ENCODE results near the gene CKM.
"Not testable (repeated sequence)": the region's sequence is repeated elsewhere in the genome, so short reads cannot be mapped to it uniquely, and the experiment has no call there.

Gene CKM

DNA sequence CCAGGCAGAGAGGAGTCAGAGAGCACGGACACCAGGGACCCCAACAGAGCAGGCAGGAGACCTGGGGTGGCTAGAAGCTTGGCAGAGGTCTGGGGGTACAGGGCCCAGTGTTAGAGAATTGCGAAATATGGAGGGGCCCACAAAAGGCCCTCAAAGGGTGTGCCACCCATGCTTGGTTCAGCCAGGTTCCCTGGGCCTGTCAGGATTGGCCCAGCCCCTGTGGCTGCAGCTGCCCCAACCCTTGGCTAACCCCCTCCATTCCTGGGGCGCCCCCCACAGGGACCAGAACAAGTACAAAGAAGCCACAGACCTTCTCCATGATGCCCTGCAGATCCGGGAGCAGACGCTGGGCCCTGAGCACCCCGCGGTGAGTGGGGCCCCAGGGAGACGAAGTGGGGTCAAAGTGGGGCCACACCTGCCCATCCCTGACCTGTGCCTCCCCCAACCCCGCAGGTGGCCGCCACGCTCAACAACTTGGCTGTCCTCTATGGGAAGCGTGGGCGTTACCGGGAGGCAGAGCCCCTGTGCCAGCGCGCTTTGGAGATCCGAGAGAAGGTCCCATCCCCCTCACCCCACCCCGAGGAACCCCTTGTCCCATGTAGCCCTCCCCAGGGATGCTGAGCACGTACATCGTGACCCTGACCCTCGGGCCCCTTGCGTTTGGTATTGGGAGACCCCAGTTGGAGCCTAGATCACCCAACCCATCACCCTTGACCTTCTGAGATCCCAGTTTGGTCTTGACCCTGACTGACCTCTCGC, 25.9 kb upstream of the CKM start:
- no peak for DNase-seq

DNA sequence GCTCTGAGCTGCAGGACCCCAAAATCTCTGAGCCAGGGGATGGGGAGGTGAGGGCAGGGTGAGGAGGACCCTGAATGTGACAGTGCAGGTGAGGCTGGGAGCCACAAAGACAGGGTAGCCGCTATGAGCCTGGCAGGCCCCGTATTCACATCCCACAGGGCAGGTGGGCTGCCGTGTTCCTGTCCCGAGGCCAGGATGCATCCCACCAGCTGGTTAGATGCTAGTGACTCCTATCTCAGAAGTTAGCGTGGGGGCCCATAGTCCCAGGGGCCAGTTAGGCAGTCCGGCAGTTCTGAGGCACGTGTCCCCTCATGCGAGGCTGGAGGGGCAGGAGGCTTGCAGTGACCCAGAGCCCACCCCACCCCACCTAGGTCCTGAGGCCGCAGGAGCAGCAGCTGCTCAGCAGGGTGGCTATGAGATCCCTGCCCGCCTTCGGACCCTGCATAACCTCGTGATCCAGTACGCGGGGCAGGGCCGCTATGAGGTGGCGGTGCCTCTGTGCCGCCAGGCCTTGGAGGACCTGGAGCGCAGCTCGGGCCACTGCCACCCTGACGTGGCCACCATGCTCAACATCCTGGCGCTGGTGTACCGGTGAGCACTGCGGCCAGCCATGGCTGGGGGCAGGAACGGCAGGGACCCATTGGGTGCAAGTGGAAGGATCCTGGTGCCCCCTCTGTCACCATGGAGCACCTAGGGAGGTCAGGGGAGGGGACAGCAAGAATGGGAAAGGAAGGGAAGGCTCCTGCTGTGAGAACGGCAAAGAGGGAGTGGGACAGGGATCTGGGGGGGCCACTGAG, 25.1 kb upstream of the CKM start:
- no peak for DNase-seq

DNA sequence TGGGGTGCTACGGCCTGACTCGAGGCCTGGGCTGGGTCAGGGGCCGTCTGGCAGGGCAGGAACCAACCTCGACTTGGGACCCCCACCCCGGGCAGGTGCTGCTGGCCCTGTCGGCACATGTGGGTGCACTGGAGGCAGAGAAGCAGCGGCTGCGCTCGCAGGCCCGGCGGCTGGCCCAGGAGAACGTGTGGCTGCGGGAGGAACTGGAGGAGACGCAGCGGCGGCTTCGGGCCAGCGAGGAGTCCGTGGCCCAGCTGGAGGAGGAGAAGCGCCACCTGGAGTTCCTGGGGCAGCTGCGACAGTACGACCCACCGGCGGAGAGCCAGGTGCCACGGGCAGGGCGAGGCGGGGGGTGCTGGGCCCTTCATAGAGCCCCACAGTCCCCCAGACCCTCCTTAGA, 23.8 kb upstream of the CKM start:
- DNase-seq = no peak

DNA sequence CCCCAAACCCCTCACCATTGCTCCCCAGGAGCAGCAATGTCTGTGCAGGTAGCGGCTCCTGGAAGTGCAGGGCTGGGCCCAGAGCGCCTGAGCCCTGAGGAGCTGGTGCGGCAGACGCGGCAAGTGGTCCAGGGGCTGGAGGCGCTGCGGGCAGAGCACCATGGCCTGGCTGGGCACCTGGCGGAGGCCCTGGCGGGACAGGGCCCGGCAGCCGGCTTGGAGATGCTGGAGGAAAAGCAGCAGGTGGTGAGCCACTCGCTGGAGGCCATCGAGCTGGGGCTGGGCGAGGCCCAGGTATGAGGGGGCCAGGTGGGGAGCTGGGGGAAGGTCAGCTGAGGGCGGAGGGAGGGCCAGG, 22.8 kb upstream of the CKM start:
- no peak for DNase-seq

DNA sequence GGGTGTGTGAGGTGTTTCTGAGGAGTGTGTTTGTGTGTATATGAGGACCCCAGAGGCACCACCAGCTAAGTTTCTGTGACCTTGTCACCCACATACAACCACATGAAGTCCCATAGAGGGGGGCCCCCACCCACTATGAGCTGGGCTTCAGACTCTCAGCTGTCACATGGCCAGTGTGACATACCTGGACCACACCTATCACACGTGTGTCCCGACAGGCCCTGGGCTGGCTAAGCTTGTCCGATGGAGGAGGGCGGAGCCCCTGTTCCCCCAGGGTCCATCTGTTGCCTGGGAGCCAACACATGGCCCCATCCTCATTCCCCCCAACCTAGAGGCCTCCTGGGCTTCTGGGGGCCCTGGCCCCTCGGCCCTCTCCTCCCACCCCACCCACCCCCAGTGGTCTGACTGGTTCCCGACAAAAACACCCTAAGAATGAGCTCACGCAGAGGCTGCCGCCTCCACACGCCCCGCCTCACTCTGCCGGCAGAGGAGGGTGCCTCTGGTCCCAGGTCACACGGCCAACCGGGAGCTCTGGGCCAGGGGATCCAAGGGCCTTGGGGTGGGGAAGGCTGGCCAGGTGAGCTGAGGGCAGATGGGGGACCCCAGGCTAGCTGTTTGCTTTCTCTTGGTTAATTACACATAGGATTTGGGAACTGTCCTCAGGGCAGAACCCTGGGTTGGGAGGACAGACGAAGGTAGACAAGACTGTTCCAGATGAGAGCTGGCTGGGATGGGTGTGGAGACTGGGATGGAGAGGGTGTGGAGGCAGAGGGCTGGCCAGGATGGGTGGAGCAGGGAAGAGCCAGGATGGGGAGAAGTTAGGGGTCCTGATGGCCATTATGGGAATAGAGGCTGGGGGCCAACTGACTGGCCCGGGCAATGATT, 22.2 kb upstream of the CKM start:
- no peak for DNase-seq

DNA sequence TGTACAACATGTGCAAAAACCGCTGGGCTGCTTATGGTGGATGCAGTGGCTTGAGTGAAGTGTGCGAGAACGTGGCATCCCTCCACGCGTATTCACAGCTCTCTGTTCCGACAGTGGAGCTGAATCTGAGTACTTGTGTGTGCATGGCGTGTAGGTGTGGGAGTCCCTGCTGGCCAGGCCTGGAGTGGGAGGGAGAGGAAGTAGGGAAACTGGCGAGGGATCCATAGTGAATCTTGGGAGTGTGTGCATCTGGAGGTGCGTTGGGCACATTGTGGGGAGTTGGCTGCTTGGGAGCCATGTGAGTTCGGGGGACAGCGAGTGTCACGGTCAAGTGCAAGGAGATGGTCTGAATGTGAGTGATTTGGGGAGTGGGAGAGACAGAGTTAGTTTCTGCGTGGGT, 20.2 kb upstream of the CKM start:
- no peak for DNase-seq

DNA sequence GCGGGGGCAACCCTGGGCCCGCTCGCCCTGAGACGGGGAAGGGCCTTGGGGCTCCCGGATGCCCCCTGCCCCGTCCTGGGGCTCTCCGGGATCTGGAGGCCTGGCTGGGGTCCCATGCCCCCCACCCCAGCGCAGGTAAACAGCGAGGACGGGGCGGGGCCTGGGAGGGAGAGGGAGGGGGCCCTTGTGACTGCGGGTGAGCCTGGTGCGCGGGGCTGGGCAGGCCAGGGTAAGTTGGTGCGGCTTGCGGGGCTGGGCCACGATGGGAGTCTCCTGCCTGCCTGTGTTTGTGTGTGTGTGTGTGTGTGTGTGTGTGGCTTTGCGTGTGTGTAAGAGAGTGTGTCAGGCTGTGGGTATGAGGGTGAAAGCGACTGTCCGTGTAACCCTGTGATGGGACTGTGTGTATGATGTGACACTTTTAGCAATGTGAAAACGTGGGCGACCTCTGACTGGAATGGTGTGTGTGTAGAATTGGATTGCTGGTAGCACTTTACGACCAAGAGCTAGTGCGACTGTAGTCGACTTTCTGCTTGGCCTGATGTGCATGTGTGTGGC, 18.3 kb upstream of the CKM start:
- no peak for DNase-seq

DNA sequence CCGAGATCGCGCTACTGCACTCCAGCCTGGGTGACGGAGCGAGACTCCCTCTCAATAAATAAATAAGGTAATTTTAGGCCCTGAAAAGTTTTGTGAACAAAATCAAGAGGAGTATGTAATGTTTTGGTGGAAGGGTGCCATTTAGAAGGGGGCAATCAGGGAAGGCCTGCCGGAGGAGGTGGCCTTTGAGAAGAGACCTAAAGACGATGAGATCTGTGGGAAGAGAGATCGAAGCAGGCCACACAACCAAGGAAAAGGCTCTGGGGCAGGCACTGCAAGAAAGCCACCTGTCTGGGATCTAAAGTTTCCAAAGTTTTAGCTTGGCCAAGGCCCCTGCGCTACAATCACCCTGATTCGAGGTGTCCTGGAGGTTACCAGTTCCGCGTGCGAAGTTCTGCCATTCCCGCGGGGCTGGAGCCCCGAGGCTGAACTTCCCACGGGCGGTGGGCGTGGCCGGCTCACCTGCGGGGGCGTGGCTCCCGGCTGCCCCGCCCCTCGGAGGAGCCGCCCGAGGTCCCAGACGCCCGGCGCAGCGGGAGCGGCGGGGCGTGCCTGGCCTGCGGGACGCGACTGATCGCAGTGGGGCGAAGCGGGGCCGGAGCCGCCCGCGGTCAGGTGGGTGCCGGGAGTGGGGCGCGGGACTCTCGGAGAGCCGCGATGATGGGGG, 17.7 kb upstream of the CKM start, which contains the start of gene KLC3:
Gene KLC3, plus strand, starts transcription at position 519 of the 667 bp plus-strand sequence. CDS start 4,792 bp downstream, outside the sequence.
- DNase-seq = peak; percentile 36 to 42

DNA sequence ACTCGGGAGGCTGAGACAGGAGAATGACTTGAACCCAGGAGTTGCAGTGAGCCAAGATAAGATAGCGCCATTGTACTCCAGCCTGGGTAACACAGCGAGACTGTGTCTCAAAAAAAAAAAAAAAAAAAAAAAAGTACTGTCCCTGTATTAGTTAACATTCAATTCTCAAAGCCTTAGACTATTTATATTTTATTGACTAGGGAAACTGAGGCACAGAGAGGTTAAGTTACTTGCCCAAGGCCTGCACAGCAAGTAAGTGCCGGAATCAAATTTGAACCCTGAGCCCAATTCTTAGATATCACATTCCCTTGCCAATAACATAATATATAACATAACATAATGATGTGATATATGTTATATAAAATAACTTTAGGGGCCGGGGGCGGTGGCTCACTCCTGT, 17.0 kb upstream of the CKM start:
- no peak for DNase-seq

DNA sequence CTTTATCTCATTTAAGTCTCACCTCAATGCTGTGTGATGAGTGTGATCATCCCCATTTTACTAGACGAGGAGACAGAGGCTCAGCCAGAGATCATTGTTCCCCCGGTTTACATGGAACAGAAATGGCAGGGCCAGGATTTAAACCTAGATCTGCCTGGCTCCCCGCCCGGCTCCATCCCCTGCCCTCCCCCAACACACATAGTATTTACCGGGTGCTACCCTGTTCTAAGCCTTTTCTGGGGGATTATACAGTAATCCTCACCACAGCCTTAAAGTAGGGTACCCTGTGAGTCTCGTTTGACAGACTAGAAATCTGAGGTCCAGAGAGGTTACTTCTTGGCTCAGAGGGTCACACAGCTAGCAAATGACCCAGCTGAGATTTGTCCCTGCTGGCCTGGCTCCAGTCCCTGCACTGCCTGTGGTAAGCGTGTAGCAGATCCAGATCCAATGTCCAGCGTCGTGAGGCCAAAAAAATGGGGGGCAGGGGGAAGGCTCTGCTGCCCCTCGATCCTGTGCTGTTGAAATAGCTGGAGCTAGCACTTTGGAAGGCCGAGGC, 14.1 kb upstream of the CKM start:
- no peak for DNase-seq

DNA sequence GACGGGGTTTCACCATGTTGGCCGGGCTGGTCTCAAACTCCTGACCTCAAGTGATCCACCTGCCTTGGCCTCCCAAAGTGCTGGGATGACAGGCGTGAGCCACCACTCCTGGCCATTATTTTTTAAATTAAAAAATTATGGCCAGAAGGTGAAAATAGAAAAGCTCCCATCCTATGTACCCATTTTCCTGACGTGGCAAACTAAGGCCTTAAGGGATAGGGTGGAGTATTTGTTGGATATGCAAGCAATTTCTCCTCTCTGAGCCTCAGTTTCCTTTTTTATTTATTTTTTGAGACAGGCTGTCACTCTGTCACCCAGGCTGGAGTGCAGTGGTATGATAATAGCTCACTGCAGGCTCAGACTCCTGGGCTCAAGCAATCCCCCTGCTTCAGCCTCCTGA, 12.2 kb upstream of the CKM start:
- not testable (repeated sequence) for DNase-seq

DNA sequence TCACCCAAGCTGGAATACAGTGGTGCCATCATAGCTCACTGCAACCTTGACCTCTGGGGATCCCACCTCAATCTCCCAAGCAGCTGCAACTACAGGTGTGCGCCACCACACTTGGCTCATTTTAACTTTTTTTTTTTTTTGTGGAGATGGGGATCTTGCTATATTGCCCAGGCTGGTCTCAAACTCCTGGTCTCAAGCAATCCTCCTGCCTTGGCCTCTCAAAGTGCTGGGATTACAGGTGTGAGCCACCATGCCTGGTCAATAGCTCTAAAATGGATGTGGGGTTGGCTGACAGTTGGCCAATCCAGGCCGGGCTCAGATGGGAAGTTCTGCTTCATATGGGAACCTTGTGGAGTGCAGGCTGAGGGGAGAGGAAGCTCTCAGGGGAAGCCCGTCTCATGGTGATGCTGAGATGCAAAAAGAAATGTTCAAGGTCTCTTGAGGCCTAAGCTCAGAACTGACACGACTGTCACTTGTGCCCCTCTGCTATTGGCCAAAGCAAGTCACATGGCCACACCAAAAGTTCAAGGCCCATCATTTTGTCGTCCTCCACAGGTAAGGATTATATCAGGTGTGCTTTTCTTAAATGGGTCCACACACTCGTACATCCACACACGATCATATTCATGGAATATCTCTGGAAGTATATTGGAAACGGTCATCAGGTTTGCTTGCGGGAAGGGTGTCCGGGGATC, 11.1 kb upstream of the CKM start:
- DNase-seq = no peak

DNA sequence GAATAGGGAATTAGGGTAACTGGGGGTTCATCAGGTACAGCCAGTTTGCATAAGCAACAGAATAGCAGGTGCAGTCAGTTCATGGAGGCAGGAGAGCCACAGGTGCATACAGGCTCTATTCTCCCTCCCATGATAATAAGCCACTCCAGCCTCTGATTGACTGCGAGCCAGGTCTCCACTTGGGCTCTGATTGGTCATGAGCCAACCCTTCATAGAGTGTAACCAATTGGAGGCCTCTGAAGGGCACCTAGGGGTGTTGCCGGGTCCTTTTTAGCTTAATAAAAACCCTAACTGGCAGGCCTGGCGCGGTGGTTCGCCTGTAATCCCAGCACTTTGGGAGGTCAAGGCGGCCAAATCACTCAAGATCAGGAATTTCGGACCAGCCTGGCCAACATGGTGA, 8.7 kb upstream of the CKM start:
- no peak for DNase-seq

DNA sequence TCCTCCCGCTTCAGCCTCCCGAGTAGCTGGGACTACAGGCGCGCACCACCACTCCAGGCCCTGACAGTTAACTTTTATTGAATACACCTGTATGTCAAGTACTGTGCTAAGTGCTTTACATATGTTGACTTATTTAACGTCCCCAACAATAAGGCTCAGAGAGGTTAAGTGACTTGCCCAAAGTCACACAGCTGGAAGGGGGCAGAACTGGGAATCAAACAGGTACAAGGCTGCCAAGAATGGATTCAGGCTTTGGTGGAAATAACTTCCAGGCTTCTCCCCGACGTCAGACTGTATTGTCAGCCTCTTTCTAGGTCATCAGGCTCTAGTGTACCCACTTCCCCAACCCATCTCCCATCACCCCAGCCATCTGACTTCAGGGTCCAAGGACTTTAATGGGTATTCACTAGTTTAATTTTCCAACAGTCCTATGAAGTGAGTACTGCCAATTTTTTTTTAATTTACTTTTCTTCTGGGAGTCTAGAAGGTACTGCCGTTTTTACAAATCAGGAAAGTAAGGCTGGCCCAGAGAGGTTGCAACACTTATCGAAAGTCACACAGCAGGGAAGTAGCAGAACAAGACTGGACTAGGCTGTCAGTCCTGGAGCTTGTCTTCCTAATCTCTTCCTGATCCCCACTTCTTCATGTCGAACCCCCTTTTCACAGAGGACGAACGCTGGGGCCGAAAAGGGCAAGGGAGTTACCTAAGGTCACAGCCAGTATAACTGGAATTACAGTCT, 4.9 kb upstream of the CKM start:
- no peak for DNase-seq

DNA sequence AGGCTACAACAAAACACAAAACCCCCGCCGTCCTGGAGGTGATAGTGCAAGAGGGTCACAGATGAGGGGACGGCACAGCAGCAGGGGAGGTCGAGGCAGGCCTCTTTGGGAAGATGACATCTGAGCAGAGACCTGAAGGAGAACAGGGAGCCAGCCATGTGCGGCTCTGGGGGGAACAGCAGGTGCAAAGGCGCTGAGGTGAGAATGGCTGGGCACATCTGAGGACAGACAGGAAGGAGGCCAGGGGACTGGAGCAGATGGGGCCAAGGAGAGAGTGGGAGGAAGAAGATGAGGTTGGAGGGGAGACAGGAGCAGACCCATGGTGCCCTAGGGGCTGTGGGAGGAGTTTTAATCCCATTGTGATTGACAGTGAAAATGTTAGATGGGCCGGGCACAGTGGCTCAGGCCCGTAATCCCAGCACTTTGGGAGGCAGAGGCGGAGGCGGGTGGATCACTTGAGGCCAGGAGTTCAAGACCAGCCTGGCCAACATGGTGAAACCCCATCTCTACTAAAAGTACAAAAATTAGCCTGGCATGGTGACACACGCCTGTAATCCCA, 1.8 kb upstream of the CKM start:
- no peak for DNase-seq

DNA sequence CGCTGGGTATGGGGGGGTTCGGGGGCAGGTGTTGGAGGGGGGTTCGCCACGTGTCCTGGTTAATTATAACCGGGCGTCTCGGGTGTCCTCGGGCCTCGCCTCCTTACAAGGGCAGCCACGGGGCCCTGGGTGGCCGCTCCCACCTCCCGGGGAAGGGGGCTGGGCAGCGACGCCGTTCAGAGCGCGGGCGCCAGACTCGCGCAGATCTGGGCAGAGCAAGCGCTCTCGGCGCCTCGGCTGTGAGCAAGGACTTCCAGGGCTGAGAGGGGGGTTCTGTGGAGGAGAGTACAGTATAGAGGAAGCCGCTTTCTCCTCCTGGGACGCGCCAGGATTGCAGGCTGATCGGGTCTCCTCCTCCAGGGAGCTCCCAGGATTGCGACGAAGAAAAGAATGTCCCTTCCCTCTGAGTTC, 1.0 kb upstream of the CKM start:
- DNase-seq = no peak

DNA sequence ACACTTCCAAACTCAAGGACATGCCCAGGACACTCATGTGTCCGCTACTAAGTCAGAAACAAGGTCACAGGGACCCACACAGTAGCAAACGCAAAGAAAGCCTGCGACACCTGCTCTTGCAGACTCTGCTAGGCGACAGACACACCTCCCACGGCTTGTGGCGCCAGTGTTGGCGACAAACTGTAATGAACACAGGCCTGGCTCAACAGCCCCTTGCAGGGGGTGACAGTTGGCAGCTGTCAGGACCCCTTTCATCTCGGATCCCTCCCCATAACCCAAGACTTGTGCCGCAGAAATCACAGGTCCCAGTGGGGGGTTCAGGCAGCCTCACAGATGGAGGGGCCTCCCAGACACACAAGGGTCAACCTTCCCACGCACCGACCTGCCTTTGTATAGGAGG, 364 bp downstream of the CKM start:
- no peak for DNase-seq

DNA sequence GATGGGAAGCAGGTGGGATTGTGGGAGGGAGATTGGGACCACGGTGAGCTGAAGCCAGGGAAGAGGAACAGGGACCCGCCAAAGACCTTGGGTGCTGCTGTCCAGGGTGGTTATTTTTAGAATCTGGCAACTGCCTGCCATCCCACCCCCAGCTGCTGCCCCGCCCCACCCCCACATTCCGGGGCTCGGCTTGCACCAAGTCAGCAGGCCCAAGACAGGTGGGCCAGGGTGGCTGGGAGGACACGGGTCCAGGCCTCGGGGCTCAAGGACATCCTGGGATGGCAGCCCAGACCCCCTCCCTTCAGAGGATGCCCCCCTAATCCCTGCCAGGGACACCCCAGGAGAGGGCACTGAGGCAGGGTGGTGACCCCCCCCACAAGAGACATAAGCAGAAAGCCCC, 827 bp downstream of the CKM start:
- DNase-seq = no peak

DNA sequence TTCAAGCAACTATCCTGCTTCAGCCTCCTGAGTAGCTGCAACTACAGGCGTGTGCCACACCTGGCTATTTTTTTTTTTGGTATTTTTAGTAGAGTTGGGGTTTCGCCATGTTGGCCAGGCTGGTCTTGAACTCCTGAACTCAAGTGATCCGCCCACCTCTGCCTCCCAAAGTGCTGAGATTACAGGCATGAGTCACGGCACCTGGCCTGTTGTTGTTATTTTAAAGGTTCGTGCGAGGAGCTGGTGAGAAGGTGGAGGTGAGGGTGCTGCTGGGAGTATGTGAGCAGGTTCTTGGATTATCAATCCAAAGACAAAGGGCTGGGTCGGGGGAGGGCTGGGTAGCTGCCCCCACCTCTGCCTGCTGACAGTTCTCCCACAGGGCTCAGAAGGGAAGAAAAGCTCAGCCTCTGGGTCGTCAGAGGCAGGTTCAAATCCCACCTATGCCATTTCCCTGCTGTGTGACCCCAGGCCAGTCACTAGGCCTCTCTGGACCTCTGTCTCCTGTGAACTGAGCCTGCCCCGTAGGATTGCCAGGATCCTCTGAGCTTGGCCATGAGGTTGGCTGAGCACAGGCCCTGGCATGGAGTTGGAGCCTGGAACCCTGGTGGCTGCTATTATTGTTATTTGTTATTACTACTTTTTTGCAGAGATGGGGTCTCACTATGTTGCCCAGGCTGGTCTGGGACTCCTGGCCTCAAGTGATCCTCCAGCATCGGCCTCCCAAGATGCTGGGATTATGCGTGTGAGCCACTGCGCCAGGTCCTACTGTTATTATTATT, 1.5 kb downstream of the CKM start:
- no peak for DNase-seq

DNA sequence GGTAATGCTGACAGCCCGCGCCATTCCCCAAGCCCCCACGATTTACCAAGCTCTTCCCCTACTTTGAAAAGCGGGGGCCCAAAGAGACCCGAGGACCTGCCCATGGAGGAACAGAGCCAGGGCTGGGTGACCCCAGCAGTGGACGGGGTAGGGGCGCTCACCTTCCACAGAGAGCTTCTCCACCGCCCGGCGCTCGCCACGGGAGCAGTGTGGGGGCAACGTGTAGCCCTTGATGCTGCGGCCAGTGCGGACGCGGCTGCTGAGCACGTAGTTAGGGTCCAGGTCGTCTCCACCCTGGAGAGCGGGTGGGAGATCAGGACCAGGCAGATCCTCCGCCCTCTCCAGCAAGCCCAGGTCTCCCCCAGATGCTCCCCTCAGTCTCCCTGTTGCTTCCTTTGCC, 7.4 kb downstream of the CKM start:
- no peak for DNase-seq

Measured in stimulated activated CD4-positive, alpha-beta T cell treated with anti-CD3 and anti-CD28 coated beads, Interleukin-2, amount 100 ng/mL, for 48 hours (primary cell).